GM18526 (cell line): ENCODE measurements around the gene C1QL4.

Experiments
- POLR2A ChIP-seq: IDR thresholded peaks from 3 replicates; pipeline ENCODE4 v1.6.1; 2011; ENCODE audit not compliant: insufficient read length; ENCODE audit errors: extremely low read depth

Gene C1QL4

DNA sequence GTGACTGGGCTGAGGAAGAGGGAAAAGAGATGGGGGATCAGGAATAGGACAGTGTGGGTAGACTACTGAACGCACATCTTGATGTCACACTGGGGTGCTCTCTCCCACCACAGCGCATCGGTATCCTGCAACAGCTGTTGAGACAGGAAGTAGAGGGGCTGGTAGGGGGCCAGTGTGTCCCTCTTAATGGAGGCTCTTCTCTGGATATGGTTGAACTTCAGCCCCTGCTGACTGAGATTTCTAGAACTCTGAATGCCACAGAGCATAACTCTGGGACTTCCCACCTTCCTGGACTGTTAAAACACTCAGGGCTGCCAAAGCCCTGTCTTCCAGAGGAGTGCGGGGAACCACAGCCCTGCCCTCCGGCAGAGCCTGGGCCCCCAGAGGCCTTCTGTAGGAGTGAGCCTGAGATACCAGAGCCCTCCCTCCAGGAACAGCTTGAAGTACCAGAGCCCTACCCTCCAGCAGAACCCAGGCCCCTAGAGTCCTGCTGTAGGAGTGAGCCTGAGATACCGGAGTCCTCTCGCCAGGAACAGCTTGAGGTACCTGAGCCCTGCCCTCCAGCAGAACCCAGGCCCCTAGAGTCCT lies 6.9 kb downstream of the C1QL4 start:
- no peak for TF ChIP-seq POLR2A

DNA sequence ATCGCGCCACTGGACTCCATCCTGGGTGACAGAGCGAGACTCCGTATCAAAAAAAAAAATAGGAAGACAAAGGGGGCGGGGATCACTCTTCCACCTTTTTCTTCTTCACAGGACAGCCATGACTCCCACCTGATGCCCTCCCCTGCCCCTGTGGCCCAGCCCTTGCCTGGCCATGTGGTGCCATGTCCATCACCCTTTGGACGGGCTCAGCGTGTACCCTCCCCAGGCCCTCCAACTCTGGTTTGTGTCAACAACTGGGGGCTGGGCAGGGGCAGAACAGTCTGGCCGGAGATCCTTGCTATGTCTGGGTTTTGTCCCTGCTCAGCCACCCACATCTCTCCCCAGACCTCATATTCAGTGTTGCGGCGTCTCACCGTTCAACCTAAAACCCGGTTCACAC lies 8.2 kb downstream of the C1QL4 start:
- no peak for TF ChIP-seq POLR2A

DNA sequence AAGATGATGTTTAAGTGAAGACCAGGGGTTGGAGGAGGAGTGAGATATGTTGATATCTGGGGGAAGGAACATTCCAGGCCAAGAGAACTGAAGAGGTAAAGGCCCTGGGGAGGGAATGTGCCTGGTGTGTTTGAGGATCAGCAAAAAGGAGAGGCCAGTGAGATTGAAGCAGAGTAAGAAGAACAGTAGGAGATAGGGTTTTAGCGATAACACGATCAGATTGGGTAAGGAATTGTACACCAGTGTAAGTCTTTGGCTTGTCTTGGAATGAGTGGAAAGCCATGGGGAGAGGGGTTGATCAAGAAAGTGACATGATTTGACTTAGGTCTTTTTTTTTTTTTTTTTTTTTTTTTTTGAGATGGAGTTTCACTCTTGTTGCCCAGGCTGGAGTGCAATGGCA lies 9.1 kb downstream of the C1QL4 start:
- TF ChIP-seq POLR2A: no peak

DNA sequence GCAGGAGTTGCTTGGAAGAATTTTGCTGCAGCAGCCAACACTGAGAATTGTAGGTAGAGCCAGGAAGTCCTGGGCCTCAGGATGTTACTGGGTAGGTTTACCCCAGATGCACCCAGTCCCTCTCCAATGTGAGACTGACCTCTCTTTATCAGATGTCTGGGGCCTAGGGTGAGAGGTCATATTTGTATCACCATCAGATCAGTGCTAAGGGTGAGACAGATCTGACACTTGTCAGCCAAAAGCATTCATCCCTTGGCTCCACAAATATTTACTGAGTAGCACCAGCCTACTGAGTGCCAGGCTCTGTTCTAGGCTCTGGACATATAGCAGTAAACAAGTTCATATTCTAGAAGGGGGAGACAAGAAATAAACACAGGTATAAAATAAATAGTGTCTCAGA lies 9.6 kb downstream of the C1QL4 start:
- TF ChIP-seq POLR2A: no peak

DNA sequence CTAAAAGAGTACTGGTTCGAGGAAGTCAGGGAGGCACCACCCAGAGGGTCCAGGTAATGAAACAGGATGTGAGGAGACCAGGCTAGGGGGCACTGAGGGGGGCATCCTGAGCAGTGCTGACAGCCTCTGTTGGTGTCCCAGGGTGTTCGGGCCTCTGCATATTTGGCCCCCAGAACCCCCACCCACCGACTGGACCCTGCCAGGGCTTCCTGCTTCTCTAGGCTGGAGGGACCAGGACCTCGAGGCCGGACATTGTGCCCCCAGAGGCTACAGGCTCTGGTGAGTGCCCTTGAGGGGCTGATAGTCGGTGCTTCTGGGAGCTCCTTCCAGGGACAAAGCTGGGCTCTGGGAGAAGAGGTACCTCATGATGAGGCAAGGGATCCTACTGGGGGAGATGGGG lies 11.4 kb downstream of the C1QL4 start:
- TF ChIP-seq POLR2A: no peak

DNA sequence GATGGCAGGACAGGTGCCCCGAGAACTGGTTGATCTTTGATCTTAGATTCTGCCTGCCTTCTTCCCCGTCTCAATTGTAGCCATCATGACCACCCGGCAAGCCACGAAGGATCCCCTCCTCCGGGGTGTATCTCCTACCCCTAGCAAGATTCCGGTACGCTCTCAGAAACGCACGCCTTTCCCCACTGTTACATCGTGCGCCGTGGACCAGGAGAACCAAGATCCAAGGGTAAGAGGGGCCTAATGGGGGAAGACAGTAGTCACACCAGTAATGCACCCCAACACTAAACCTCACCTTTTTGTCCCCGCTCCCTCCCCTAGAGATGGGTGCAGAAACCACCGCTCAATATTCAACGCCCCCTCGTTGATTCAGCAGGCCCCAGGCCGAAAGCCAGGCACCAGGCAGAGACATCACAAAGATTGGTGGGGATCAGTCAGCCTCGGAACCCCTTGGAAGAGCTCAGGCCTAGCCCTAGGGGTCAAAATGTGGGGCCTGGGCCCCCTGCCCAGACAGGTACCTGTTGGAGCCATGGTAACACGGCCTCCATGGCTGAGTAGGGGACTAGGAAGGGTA lies 13.4 kb downstream of the C1QL4 start:
- no peak for TF ChIP-seq POLR2A

DNA sequence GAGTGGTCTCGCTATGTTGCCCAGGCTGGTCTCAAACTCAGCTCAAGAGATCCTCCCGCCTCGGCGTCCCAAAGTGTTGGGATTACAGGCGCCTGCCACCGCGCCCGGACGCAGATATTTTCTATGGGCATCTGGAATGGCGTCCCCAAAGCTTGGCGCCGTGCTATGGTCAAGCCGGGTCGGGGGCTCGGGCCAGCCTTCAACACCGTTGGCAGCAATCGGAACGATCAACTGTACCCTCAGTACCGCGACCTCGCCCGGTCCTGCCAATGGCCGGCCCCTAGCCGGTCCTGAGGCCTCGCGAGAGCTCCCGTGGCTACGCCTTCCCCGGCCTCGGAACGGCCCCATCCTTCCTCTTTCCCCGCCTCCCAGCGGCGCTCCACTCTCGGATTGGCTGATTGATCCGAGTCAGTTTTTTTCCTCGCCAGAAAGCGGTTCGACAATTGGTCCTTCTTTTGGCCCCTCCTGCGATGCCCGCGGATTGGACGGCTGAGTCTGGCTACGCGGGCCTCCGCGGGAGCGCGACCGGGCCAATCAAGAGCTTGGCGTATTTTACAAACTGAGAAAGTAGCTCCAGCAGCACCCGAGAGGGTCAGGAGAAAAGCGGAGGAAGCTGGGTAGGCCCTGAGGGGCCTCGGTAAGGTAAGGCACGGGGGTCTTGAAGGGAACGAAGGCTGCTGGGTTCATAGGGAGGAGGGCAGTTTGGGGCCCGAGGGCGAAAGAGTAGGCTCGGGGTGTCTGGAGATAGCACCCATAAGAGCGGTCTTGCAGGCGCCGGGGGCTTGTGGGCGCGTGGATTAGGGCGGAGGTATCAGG lies 14.1 kb downstream of the C1QL4 start, which contains the start of gene TROAP:
Gene TROAP, plus strand, starts transcription at position 548 of the 816 bp plus-strand sequence. CDS start 354 bp downstream, outside the sequence.
- TF ChIP-seq POLR2A: peak; percentile 78

DNA sequence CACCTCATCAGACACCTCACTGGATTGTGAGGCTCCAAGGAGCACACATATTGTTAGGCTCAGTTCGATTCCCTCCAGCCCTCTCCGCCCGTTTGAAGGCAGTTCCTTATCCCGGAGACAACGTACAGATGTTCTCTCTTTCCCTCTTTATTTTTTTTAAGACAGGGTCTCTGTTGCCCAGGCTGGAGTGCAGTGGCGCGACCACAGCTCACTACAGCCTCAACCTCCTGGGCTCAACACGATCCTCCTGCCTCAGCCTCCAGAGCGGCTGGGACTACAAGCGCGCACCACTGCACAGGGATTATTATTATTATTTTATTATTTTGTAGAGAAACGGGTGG lies 14.7 kb downstream of the C1QL4 start:
- no peak for TF ChIP-seq POLR2A

DNA sequence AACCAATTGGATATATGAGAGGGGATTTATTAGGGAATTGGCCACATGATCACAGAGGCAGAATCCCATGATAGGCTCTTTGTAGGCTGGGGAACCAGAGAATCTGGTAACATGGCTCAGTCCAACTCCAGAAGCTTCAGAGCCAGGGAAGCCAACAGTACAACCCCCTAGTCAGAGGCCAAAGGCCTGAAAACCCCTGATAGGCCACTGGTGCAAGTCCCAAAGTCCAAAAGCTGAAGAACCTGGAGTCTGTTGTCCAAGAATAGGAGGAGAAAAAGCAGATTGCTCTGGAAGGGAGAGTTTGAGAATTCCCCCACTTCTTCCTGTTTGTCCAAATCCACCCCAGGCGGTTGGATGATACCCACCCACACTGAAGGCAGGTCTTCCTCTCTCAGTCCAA lies 22.2 kb downstream of the C1QL4 start:
- no peak for TF ChIP-seq POLR2A

DNA sequence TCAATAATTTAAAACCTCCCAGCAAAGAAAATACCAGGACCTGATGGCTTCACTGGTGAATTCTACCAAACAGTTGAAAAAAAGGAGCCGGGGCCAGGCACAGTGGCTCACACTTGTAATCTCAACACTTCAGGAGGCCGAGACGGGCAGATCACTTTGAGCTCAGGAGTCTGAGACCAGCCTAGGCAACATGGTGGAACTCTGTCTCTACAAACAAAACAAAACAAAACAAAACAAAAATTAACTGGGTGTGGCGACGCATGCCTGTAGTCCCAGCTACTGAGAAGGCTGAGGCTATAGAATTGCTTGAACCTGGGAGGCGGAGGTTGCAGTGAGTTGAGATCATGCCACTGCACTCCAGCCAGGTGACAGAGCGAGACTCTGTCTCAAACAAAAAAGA lies 27.6 kb downstream of the C1QL4 start:
- TF ChIP-seq POLR2A: no peak

DNA sequence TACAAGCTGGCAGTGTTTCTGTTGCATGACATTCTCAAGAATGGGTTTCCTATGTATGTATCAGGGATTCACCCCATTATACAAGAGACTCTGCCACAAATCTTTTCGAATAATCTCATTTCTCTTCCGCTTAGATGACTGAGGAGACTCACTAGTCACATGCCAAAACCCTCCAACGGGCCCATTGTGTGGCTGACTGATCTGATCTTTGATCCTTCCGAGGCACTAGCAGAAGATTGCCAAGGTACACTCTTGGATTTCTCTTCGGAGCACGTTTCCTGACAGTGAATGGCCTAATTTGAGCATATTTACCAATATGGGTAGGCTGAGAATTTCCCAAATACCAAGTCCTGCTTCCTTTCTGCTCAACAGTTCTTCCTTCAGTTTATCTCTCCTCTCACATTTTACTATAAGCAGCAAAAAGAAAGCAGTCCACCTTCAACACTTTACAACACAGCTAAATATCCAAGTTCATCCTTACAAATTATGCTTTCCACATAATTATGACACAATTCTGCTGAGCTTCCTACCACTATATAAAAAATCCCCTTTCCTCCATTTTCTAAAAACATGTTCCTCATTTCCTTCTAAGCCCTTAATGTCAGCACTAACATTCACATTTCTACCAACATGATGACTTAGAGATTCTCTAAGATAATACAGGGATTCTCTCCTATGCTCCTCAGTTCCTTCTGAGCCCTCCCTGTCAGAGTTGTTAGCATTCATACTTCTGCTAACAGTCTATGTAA lies 31.1 kb downstream of the C1QL4 start:
- no peak for TF ChIP-seq POLR2A

DNA sequence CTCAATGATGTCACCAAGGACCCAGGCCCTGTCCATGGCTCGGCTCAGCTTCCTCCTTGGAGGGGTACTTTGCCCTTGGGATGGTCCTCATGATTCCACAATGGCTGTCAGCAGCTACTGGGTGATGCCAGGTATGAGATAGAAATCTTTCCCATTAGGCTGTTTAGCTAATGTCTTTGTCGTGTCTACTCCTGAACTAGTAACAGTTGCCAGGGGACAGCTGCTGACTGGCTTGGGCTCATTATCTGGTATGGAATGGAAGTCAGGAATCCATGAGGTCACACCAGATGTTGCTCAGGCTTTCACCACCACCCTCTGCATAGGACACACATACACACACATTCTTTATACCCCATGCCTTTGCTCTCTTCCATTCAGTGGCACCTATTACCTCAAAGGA lies 32.8 kb downstream of the C1QL4 start:
- no peak for TF ChIP-seq POLR2A

DNA sequence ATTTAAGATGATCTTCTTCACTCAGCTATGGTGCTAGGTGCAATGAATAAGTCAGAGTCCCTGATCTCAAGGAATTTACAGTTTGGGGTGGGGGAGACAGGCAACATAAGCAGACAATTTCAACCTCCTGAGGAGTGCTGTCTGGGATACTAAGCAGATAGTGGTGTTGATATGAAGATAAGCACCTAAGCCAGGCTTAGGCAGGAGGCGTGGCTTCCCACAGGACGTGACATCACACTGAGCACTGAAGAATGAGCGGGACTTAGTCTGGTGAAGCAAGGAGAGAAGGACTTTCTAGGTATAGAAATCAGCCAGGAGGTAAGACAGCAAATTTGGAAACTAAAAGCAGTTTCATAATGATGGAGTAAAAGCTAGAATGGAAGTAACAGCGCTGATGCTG lies 35.2 kb downstream of the C1QL4 start:
- TF ChIP-seq POLR2A: no peak

DNA sequence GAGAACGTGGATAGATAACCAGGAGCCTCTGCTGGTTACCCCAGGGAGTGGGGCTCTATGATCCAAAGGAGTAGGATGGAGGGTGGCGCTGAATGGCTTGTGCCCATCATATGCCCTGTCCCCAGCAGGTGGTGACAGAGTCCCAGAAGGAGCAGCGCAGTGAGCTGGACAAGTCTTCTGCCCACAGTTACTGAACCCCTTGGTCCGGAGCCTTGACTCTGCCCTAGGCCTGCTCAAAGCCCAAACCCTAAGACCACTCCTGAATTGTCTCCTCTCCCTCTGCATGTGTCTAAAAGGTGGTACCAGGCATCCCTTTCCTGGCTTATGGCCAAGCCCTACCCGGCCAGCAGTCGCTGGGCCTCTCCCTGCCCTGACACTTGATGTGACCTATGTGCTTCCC lies 38.8 kb downstream of the C1QL4 start:
- no peak for TF ChIP-seq POLR2A

DNA sequence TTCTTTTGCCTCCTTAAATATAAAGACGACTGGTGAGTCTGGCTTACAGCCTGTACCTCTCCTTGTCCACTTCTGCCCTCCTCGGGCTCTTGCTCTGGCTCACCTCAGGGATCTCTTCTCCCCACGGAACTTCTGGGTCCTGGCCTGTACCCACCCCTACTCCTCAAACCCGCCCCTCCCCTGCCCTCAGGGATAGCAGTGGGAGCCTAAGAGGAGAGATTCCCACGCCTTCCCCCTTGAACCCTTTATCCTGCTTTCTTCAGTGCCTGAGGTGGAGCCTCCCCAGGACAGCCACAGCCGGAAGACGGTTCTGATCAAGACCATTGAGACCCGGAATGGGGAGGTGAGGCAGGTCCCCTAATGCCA lies 39.3 kb downstream of the C1QL4 start:
- TF ChIP-seq POLR2A: no peak
